Measurements from ENCODE around the gene NKX2-8.

GRCh38 chr14:36625436-36625835, 43.0 kb upstream of the NKX2-8 start:
- no peak for TF ChIP-seq CTCF (IDR thresholded peaks at IDR 0.05)
- TF ChIP-seq POLR2A (IDR thresholded peaks at IDR 0.05), result no peak
- no peak for TF ChIP-seq POLR2AphosphoS5 (IDR thresholded peaks at IDR 0.05)

Measured in stomach (tissue), 4 donors.